HepG2 (cell line): Measurements from ENCODE around the gene STIP1. TPM values are rescaled to one million over a fixed set of nuclear protein-coding genes. Genes with fewer than 3 reads are reported as not detected.
A peak's percentile ranks its signal among the peaks of the same experiment; 100 is the strongest.

Experiments used
- ARID3A ChIP-seq: IDR thresholded peaks from 2 replicates; pipeline ENCODE4 v1.6.1; 2012; ENCODE audit warnings: low read depth, low read length, improper control_type of control experiment
- ATF3 ChIP-seq: sonication (generic); formaldehyde crosslinking; IDR thresholded peaks from 2 replicates; pipeline ENCODE4 v1.4.0; 2020; ENCODE audit warnings: missing genetic modification reagents
- CENPT ChIP-seq: sonication (generic); formaldehyde crosslinking; IDR thresholded peaks from 2 replicates; pipeline ENCODE4 v1.8.0; 2022; ENCODE audit warnings: low read depth, mild to moderate bottlenecking, moderate library complexity, missing genetic modification reagents
- CTCF ChIP-seq: sonication (generic); formaldehyde crosslinking; IDR thresholded peaks from 2 replicates; pipeline ENCODE4 v1.5.0; 2020; ENCODE audit warnings: mild to moderate bottlenecking, missing genetic modification reagents, moderate library complexity
- FOXA1 ChIP-seq, 2 experiments: fragments of 450-650 bp in 1 of 2; sonication (generic) in 1 of 2; formaldehyde crosslinking in 1 of 2; IDR thresholded peaks; 2 replicates each; pipeline versions ENCODE4 v1.4.0 to v1.6.1; 2016 to 2020; ENCODE audit warnings: missing genetic modification reagents in 1 of 2
- HMGXB4 ChIP-seq, 2 experiments: sonication (generic) in 1 of 2; formaldehyde crosslinking in 1 of 2; IDR thresholded peaks; 2 replicates each; pipeline versions ENCODE4 v1.4.0 to v1.6.1; 2018 to 2020; ENCODE audit warnings: missing genetic modification reagents in 2 of 2, borderline replicate concordance in 1 of 2, low read depth in 1 of 2, mild to moderate bottlenecking in 1 of 2, missing biosample characterization in 1 of 2
- NFAT5 ChIP-seq: sonication (generic); formaldehyde crosslinking; IDR thresholded peaks from 2 replicates; pipeline ENCODE4 v1.4.0; 2020; ENCODE audit warnings: missing genetic modification reagents
- SALL1 ChIP-seq: sonication (generic); formaldehyde crosslinking; IDR thresholded peaks from 2 replicates; pipeline ENCODE4 v1.8.0; 2022; ENCODE audit warnings: mild to moderate bottlenecking, missing genetic modification reagents
- SRSF4 ChIP-seq: fragments of 200-400 bp; formaldehyde crosslinking; IDR thresholded peaks from one replicate; pipeline ENCODE4 v1.6.1; 2018; ENCODE audit warnings: mild to moderate bottlenecking, low read depth, low read length, moderate library complexity; ENCODE audit not compliant: poor library complexity, severe bottlenecking
- TBX2 ChIP-seq: sonication (generic); formaldehyde crosslinking; IDR thresholded peaks from 2 replicates; pipeline ENCODE4 v1.5.0; 2020; ENCODE audit warnings: missing genetic modification reagents, mild to moderate bottlenecking, borderline replicate concordance
- TRIM24 ChIP-seq: sonication (generic); formaldehyde crosslinking; IDR thresholded peaks from 2 replicates; pipeline ENCODE4 v1.8.0; 2022; ENCODE audit warnings: mild to moderate bottlenecking, missing genetic modification reagents
- ZFX ChIP-seq: sonication (generic); formaldehyde crosslinking; IDR thresholded peaks from 2 replicates; pipeline ENCODE4 v1.4.0; 2020; ENCODE audit warnings: mild to moderate bottlenecking, low read depth, missing genetic modification reagents, moderate library complexity
- ZNF317 ChIP-seq: sonication (generic); formaldehyde crosslinking; IDR thresholded peaks from 2 replicates; pipeline ENCODE4 v1.5.0; 2020; ENCODE audit warnings: mild to moderate bottlenecking, missing genetic modification reagents
- ZNF549 ChIP-seq: sonication (generic); formaldehyde crosslinking; IDR thresholded peaks from 2 replicates; pipeline ENCODE4 v1.5.0; 2020; ENCODE audit warnings: missing genetic modification reagents
- ZNF672 ChIP-seq: sonication (generic); formaldehyde crosslinking; IDR thresholded peaks from 2 replicates; pipeline ENCODE4 v1.8.1; 2022; ENCODE audit warnings: missing genetic modification reagents
- polyA plus RNA-seq, 8 experiments: library from polyadenylated mRNA; depleted of rRNA in 3 of 8; stranded (reverse) in 7 of 8; unstranded in 1 of 8; fragments of >200 nt; fragmentation: Illumina TruSeq in 4 of 8; extraction: Trizol in 4 of 8; gene quantifications; 2 replicates each; pipeline versions ENCODE4 v1.2.1 to v1.2.3, GENCODE V29; 2011 to 2016; ENCODE audit warnings: low read depth in 4 of 8, missing spikeins in 1 of 8, mixed read lengths in 1 of 8; ENCODE audit not compliant: insufficient read depth in 1 of 8
- total RNA-seq, 5 experiments: library from RNA; depleted of rRNA; stranded (reverse); fragments of >200 nt; fragmentation: Illumina TruSeq; extraction: Trizol; gene quantifications; 2 replicates each; pipeline ENCODE4 v1.2.3, GENCODE V29; 2016; ENCODE audit warnings: low read depth in 1 of 5

STIP1 gene
- total and polyA plus RNA-seq, 2 of the 13 experiments (the other 11 are each of a cell fraction or from before 2014, with no cell fraction given), result 81.1 to 217 TPM

- TF ChIP-seq NFAT5 (CRISPR knock-in tag) (no peak), ZNF672 (CRISPR knock-in tag) (no peak), ATF3 (CRISPR knock-in tag) (no peak), SRSF4 (no peak), ARID3A (peak; percentile 46; the same call in 1 of the 2 replicates), CTCF (CRISPR knock-in tag) (no peak; the same call in 1 of the 2 replicates), FOXA1 (IDR thresholded peaks at IDR 0.05) (no peak), FOXA1 (CRISPR knock-in tag; IDR thresholded peaks at IDR 0.05) (peak; percentile 52), ZNF317 (CRISPR knock-in tag) (no peak), ZNF549 (no peak), ZFX (CRISPR knock-in tag) (peak; percentile 52; the same call in 1 of the 2 replicates), CENPT (CRISPR knock-in tag) (no peak), HMGXB4 (CRISPR knock-in tag; IDR thresholded peaks at IDR 0.05; ENCODE audit: borderline replicate concordance in 1 of 2, low read depth in 1 of 2) (no peak), TRIM24 (no peak), SALL1 (CRISPR knock-in tag) (peak; percentile 72), TBX2 (peak; percentile 45; the same call in 1 of the 2 replicates)
Observed at GRCh38 chr11:64218628-64219353, 32.8 kb downstream of the STIP1 start (continued).
